Fibroblast of skin of scalp (primary cell): ENCODE measurements around the gene TH.

Experiments
- DNase-seq: peaks from one replicate; pipeline ENCODE4 v3.0.0-alpha.2; 2013

The TH gene

DNA sequence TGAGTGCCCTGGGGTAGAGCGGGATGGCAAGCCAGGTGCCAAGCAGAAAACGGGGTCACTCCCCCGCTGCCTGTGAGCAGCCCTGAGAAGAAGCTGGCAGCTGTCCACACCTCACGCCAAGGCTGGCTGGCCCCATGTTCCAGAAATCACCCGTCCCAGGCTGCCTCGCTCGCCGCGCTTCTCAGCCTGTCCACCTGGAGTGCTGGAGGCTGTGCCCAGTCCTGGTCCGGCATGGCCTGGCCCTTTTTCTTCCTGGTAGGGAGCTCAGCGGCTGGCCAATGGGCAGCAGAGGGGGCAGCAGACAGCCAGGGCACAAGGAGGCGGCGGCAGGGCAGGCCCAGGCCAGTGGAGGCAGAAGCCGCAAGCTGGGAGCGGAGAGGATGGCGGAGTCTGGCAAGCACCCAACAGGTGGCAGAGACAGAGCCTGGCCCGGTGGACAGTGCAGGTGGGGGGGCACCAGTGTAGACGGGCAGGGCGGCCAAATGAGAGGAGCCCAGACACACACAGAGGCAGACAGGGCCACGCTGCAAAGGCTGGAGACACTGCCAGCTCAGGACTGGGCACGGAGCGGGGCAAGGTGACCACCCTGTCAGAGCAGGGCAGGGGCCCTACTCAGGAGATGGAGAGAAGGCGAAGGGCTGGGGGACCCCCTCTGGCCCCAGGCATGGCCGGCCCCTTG, 37.2 kb upstream of the TH start:
- no peak for DNase-seq

GRCh38 chr11:2207773-2208621, 36.4 kb upstream of the TH start:
- DNase-seq = no peak

DNA sequence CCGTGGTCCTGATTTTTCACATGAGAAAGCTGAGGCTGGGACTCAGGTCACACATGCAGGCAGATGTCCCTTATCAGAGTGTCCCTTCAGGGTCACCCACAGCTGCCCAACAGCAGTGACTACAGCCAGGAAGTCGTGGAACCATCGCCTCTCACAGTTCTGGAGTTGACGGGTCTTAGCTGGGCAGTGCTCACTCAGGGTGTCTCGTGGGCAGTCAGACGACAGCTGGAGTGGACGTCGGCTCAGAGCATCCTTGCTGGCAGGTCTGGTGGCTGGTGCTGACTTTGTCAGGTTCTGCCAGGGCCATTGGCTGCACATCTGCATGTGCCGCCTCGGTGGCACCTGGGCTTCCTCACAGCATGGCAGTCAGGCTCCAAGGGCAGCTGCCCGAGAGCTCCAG, 35.6 kb upstream of the TH start:
- no peak for DNase-seq

GRCh38 chr11:2205981-2206690, 34.5 kb upstream of the TH start:
- no peak for DNase-seq

DNA sequence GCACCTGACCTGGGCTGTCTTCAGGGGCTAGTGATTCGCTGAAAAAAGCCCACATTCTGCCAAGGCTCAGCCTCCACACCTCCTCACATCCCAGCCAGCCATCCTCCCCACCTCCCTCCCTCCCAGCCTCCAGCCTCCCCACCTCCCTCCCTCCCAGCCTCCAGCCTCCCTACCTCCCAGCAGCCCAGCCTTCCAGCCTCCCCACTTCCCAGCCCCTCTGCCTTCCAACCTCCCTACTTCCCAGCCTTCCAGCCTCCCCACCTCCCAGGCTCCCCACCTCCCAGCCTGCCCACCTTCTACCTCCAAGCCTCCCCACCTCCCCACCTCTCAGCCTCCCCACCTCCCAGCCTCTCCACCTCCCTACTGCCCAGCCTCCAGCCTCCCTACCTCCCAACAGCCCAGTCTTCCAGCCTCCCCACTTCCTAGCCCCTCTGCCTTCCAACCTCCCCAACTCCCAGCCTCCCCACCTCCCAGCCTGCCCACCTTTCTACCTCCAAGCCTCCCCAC, 33.7 kb upstream of the TH start:
- DNase-seq = no peak

GRCh38 chr11:2204361-2205213, 33.0 kb upstream of the TH start:
- DNase-seq = no peak

DNA sequence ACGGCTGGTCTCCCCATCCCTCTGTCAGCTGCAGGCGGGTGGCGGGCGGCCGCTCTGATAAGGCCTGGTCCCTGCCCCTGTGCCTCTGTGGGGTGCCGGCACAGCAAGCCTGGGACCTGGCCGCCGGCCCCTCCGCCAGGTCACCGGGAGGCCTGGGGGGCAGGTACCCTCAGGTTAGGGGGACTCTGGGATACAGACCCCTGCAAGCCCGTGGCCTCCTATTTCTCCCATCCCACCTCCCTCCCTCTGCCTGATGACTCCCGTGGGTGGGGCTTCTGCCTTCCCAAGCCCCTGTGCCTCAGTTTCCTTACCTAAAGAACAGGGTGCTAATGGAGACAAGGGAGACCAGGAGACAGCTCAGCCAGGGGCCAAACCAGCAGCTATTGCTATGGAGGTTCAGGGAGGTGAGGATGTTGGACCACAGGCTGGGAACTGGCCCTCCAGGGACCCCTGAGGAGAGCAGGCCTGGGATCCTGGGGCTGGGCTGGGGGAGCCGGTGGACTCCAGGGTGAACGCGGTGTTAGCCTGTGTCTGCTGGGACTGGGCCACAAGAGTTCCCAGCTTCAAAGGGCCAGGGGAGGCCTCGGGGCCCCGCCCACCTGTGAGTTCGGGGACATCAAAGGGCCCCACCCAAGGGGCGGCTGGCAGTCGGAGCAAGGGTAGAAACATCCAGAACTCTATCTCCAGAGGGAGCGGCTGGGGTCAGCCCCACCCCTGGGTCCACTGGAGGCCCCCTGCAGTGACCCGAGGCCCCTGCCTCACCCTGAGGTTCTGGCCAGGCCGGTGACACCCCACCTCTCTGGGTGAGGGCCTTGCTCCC, 32.0 kb upstream of the TH start:
- DNase-seq = no peak

DNA sequence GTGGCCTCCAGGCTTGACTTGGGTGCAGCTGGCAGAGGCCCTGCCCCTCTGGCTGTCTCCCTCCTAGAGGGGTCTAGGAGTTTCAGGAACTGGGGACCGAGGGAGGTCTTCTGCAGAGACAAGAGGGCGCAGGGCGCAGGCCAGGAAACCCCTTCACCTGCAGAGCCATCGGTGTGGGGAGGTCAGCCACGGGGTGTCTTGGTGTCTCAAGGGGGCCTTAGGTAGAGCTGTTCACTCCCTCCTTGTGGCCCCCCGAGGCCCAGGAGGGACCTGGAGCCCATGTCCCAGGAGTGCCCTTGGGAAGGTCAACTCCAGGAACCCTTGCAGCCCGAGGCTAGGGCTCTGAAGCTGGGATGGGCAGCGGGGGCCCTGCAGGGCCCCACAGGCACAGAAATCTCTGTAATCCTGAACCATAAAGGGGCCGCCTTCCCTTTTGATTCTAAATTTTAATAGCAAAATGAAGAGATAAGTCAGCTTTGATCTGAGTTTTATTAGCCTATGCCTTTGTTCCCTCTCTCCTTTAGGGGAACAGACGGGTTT, 31.4 kb upstream of the TH start:
- DNase-seq = no peak

GRCh38 chr11:2202071-2202899, 30.7 kb upstream of the TH start:
- DNase-seq = no peak

- no peak for DNase-seq
These were observed 29.9 kb upstream of the TH start for GRCh38 chr11:2201542-2201941.

- DNase-seq = no peak
These were observed 29.4 kb upstream of the TH start for GRCh38 chr11:2200957-2201519.

DNA sequence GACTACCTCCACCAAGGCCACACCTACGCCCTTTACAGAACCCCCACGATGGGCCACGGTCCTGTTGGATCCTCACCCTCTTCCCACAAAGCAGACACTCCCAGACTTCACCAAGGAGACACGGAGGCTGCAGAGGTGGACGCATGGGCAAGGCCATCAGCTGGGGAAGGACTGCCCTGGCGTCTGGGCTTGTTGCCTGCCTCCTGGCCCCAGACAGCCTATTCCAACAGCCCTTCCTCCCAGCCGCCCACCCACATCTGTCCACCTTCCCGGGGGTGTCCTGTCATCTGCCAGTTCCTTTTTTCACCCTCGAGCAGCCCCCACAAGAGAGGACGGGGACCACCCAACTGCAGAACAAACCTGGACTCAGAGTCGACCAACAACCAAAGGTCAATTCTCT, 28.9 kb upstream of the TH start:
- no peak for DNase-seq

- no peak for DNase-seq
These were observed 28.1 kb upstream of the TH start for GRCh38 chr11:2199466-2200341.

DNA sequence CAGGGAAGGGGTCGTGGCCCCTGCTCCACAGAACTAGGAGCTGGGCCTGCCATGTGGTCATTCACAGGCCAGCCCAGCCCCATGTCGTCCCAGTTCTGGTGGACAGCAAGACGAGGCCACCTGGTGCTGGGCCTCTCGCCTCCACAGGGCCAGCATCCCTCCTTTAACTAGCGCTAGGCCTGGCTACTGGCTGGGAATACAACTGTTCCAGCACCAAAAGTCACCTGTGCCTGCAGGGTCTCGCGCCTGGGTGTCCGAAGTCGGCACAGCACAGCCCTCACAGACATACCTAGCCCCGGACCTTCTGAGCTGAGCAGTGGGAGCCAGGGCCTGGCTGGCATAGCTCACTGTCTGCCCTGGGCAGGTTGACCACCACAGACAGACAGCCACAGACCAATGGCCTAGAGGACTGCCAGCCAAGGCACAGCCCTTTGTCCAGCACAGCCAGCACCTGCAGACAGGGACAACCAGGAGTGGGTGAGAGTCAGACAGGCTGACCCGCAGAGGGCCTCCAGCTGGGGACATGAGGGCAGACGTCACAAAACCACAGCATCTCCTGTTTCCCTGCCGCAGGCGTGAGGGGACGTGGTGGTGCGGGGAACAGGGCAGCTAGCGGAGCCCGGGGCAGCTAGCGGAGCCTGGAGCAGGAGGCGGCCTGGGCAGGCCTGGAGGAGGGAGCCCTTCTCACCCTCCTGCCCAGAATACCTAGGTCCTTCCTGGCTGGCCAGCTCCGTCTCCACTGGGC, 27.2 kb upstream of the TH start:
- DNase-seq = no peak

- no peak for DNase-seq
These were observed 26.3 kb upstream of the TH start for GRCh38 chr11:2197771-2198520.

- peak; percentile 51 for DNase-seq
These were observed 25.6 kb upstream of the TH start for GRCh38 chr11:2196970-2197770.

- no peak for DNase-seq
These were observed 24.1 kb upstream of the TH start for GRCh38 chr11:2195756-2196088.
